Erythroblast (primary cell): Measurements from ENCODE around the gene DNAJC30.

Experiments used
- GATA1 ChIP-seq: IDR thresholded peaks from 2 replicates; pipeline ENCODE4 v1.6.1; 2011; ENCODE audit warnings: low read depth, mild to moderate bottlenecking, control low read depth, low read length, moderate library complexity
- POLR2A ChIP-seq: IDR thresholded peaks from 2 replicates; pipeline ENCODE4 v1.6.1; 2011; ENCODE audit warnings: mild to moderate bottlenecking, low read length

- TF ChIP-seq POLR2A (no peak), GATA1 (no peak)
These were observed 4.4 kb downstream of the DNAJC30 start for GRCh38 chr7:73678862-73679261.
